HG03175 (cell line): Measurements from ENCODE around the gene BNIP3.
A peak's percentile ranks its signal among the peaks of the same experiment; 100 is the strongest.
"Not testable (repeated sequence)": the region's sequence is repeated elsewhere in the genome, so short reads cannot be mapped to it uniquely, and the experiment has no call there.

ENCODE experiments used
- ATAC-seq: cut with Tn5 transposase; IDR thresholded peaks from one replicate; pipeline ENCODE4 v1.9.1; 2021; ENCODE audit warnings: mild to moderate bottlenecking, moderate library complexity; ENCODE audit not compliant: unreplicated experiment

The BNIP3 gene

DNA sequence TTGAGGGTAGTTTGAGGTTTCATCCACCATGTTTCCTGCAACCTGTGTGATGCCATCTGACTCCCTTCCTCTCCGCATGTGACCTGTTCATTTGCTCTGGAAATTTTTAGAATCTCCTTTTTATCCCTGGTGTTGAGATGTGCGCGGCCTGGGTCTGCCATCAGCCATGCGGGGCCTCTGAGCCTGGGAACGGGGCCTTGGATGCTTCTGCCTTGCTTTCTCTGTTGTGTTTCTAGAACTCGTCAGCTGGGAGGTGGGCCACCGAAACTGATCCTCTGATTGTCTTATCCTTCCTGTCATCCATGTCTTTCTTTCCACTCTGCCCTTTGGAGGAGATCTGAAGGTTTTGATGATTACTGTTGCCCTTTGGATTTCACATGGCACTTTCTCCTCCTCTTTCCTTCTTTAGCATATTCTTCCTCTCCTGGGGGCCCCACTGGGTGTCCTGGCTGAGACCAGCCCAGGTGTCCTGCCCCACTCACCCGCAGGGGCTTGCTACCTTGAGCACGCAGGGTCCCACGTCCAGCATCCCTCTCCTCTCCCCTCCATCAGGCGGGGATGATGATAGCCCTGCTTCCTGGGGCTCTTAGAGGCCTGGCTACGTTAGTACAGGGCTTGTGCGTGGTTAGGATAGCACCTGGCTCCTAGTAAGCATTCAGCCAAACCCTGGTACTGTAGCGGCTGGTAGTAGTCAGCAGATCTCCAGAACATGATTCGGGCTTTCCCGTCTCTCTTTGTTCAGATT lies 51.0 kb downstream of the BNIP3 start:
- ATAC-seq, result no peak

DNA sequence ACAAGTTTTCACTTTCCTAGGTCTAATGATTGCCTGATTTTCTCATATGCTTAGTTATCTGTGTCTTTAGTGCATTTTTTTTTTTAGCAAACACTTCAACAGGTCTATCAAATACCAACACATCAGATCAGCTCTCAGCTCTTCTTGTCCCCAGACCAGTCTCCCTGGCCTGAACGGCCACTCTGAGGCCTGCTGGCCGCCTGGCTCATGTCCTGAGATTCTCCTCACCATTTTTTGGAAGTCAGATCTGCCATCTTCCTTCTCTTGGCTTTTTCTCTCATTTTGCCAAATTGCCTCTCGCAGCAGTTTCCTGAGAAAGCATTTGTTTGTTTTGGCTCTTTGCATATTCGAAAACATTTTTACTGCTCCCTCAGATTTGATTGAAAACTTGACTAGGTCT lies 51.6 kb downstream of the BNIP3 start:
- no peak for ATAC-seq

DNA sequence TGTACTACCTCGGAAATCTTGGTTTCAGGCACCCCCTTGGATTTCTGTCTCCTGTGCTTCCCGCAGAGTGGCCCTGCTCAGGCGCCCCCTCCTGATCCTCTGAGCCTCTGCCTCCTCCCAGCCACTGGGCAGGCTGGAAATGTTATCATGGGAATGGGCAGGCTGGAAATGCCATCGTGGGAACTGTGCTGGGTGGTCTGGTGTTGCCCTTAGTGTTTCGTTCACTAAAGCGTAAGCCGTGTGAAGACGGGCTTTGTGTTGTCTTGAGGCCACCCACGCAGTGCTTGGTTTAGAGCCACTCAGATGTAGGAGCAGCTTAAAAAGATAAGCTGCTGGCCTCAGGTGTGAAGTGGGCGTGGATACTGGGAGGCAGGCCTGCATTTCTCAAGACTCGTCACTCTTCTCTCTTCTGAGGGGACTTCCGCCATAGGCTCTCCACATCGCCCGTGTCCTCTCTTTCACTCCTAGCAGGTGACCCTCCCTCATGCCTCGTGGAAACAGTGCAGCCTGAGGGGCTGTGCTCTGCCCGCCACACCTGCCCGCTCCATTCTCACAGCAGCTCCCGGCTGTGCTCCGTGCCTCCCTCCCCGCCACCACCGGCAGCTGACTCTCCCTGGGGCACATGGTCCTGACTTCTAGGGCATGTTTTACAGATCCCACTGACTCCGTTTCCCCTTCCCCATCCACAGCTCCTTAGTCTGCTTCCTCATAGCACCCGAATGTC lies 52.4 kb downstream of the BNIP3 start:
- no peak for ATAC-seq

DNA sequence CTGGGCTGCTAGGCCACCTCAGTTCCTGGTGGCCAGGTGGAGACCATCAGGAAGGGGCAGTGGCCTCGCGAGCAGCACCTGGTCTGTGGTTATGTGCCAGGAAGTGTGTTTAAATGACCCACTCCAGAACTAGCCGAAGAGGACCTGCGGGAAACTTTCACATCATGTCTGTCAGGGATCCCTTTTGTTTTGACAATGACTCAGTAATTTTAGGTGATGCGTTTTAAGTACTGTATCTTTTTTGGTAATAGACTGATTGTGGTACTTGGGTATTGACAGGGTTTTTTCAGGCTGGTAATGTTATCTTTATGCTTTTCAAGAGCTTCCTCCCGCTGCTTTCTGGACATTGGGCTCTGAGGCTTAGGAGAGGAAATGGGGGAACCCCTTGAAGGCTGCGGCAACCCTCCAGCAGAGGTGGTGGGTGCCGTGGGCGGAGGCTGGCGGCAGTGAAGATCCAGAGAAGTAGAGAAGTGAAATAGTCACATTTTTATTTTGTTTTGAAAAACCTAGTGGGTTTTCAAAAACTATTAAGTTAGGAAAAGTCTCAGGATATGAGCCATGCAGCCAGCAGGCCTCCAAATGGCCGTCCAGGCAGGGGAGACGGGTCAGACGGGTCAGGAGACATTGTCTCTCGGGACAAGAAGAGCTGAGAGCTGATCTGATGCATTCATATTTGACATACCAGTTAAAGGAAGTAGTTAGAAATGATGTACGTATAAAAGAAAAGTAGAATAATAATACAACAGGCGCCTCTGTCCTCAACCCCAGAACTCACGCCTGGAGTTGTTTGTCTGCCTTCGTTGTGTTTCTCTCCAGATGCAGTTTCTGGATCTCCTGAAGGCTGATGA lies 53.3 kb downstream of the BNIP3 start:
- ATAC-seq, result peak; percentile 76

DNA sequence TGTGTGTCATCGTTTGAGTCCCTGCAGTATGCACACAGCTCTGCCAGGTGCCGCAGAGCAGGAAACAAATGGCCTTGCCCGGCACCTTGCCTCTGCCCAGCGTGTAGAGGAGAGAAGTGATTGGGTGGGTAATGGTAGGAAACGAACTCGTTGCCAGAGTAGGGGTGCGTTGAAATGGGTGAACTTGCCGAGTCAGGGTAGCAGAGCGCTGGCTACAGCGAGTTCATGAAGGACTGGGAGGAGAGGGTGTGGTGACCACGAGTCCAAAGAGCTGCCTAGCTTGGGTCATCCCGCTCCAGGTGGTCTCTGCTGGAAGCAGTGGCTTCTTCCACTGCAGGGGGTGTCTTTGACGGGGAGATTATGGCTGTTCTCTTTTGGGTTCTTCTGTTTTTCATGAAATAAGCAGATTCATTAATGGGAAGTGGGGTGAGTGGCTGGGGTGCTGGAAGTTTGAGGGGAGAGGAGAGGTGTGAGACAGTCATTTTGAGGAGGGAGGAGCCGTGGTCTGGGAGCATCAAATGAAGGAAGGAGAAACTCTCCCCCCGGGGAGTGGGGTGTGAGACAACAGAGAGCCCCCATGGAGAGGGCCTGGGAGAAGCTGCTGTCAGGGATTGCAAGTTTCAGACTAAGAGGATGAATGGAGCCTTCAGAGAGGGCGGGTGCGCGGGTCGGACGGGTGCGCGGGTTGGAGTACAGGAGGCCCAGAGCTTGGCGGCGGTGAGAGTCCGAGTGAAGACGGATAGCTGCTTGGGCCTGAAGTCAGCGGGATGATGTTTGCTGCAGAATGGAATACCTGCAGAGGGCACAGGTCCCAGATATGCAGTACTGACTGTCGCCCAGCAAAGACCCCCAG lies 54.8 kb downstream of the BNIP3 start:
- ATAC-seq, result no peak

DNA sequence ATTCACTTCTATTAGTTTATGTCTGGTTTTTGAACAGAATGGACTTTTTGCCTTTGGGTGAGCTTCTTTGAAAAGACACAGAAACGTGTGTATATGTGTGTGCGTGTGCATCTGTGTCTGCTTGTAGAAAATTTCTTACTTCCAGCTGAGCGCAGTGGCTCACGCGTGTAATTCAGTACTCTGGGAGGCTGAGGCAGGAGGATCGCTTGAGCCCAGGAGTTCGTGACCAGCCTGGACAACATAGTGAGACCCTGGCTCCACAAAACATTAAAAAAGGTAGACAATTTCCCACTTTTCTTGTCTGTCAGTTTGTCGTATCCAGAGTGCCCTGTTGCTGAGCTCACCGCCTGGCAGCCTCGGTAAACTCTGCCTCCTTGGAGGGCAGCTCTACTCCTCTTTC lies 55.5 kb downstream of the BNIP3 start:
- no peak for ATAC-seq

DNA sequence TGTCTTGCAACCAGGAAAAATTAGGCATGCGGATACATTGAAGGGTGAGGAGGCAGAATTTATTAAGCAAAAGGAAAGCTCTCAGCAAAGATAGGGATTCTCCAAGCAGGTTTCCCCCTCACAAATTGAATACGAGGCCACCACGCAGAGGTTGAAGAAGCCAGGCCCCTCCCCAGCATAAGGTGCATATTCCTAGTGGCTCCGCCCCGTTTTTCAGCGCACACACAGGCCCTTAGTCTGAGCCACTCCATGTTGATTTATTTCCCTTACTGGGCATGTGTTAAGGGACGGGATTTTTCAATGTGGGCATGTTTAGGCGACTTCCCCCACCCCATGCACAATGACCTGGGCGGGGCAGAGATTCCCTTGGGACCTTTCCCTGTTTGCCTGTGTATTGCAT lies 56.0 kb downstream of the BNIP3 start:
- ATAC-seq, result no peak

DNA sequence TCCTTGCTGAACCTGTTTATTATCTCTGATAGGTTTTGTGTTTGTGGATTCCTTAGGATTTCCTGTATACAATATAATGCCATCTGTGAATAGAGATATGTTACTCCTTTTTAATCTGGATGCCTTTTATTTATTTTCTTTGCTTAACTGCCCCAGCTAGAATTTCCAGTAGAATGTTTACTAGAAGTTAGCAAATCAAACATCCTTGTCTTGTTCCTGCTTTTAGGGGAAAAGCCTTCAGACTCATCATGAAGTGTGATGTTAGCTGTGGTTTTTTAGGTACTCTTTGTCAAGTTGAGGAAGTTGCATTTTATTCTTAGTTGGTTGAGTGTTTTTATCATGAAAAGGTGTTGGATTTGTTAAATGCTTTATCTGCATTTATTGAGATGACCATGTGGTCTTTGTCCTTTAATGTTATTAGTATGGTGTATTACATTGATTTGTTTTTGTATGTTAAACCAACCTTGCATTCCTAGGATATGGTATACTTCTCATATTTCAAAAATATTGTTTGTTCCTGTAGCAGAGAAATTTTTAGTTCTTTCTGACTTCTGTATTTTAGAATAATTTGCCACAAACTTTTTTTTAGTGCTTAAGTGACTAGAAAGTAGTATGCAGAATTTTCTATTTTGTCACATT lies 56.6 kb downstream of the BNIP3 start:
- ATAC-seq, result no peak

DNA sequence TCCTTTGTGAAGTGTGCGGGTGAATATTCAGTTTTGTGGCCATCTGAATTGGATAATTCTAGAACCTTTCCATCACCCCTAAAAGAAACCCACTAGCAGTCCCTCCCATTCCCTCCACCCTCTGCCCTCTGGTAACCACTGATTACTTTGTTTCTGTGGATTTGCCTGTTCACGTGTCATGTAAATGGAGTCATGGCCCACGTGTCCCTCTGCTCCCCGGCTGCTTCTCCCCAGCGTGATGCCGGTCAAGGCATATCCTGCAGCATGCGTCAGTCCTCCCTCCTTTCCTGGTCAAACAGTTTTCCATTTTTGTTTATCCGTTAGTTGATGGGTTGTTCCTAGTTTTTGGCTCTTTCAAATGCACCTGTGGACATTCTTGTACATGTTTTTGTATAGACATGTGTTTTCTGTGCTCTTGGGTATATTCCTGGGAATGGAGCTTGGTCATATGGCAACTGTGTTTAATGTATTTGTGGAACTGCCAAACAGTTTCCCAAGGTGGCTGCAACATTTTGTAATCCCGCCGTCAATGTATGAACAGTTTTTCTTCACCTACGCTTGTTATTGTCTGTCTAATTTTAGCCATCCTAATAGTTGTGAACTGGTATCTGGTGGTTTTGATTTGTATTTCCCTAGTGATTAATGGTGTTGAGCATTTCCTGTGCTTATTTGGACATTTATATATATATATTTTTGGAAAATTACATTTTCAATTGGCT lies 58.5 kb downstream of the BNIP3 start:
- ATAC-seq, result no peak

DNA sequence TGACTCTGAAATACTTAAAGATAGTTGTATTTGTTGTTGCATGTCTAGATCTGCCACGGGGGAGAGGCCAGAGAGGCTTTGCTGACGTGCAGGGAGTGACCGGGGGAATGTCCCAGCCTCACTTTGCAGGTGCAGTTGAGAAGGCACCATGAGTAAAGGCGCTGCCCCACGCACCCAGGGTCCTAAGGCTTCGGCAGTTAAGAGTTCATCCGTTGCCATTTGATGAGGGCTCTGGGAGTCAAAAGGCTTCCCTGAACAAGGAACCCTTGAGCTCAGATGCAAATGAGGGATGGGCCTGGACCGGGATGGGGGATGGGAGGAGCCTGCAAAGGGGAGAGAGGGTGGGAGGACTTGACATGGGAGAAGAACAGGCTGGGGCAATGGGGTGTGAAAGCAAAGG lies 60.5 kb downstream of the BNIP3 start:
- no peak for ATAC-seq

DNA sequence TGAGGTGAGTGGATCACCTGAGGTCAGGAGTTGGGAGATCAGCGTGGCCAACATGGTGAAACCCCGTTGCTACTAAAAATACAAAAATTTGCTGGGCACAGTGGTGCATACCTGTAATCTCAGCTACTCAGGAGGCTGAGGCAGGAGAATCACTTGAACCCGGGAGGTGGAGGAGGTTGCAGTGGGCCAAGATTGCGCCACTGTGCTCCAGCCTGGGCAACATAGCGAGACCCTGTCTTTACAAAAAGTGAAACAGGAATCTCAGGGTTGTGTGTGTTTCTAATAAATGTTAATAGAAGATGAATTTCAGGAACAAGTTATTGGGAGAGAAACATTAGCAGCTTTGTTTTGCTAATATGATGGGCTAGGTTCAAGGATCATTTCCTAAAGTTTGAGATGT lies 61.0 kb downstream of the BNIP3 start:
- no peak for ATAC-seq

DNA sequence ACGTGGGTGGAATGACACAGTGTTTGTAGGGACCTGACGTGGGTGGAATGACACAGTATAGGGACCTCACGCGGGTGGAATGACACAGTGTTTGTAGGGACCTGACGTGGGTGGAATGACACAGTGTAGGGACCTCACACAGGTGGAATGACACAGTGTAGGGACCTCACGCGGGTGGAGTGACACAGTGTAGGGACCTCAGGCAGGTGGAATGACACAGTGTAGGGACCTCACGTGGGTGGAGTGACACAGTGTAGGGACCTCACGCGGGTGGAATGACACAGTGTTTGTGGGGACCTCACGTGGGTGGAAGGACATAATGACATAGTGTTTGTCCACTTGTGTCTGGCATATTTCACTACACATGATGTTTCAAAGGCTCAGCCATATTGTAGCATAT lies 61.6 kb downstream of the BNIP3 start:
- ATAC-seq, result no peak

DNA sequence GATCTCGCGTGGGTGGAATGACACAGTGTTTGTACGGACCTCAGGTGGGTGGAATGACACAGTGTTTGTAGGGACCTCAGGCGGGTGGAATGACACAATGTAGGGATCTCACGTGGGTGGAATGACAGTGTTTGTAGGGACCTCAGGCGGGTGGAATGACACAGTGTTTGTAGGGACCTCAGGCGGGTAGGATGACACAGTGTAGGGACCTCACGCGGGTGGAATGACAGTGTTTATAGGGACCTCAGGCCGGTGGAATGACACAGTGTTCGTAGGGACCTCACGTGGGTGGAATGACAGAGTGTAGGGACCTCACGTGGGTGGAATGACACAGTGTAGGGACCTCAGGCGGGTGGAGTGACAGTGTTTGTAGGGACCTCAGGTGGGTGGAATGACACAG lies 62.3 kb downstream of the BNIP3 start:
- ATAC-seq, result not testable (repeated sequence)
